Stomach (tissue), 19 donors: ENCODE measurements around the gene PANX3. TPM values are rescaled to one million over a fixed set of nuclear protein-coding genes. Genes with fewer than 3 reads are reported as not detected.

Source experiments
- DNase-seq, 2 donors: peaks; one replicate each; pipeline versions ENCODE4 v3.0.0 to v3.0.0-alpha.2; 2013 to 2019
- H3K27ac ChIP-seq, 5 donors: fragments of 200-600 bp in 4 of 5; sonication (generic) in 4 of 5; one replicate each; pipeline ENCODE4 v1.5.1; 2013 to 2019; ENCODE audit warnings: mild to moderate bottlenecking in 1 of 5, moderate library complexity in 1 of 5
- H3K27me3 ChIP-seq, 3 donors: fragments of 200-600 bp; sonication (generic); one replicate each; pipeline ENCODE4 v1.5.1; 2017 to 2019; ENCODE audit warnings: mixed run types in 1 of 3
- H3K36me3 ChIP-seq, 4 donors: fragments of 200-600 bp; sonication (generic); 1 replicate in 3 of 4; 2 replicates in 1 of 4; pipeline ENCODE4 v1.5.1; 2016 to 2019
- H3K4me1 ChIP-seq, 4 donors: fragments of 200-600 bp; sonication (generic); one replicate each; pipeline ENCODE4 v1.5.1; 2016 to 2019
- H3K4me3 ChIP-seq, 4 donors: fragments of 200-600 bp; sonication (generic) in 3 of 4; one replicate each; pipeline ENCODE4 v1.5.1; 2016 to 2019; ENCODE audit warnings: mild to moderate bottlenecking in 1 of 4
- H3K9me3 ChIP-seq, 4 donors: fragments of 200-600 bp; sonication (generic); one replicate each; pipeline ENCODE4 v1.5.1; 2016 to 2019
- CTCF ChIP-seq, 7 experiments: fragments of 450-650 bp in 4 of 7; fragments of 200-600 bp in 3 of 7; sonication (generic) in 3 of 7; IDR thresholded peaks; one replicate each; pipeline ENCODE4 v1.5.1; 2016 to 2019; ENCODE audit warnings: antibody characterized with exemption in 7 of 7, control low read depth in 2 of 7, mild to moderate bottlenecking in 1 of 7
- EP300 ChIP-seq: sonication (generic); formaldehyde crosslinking; IDR thresholded peaks from one replicate; pipeline ENCODE4 v1.6.1; 2017; ENCODE audit warnings: antibody characterized with exemption
- POLR2A ChIP-seq, 4 donors: fragments of 450-650 bp; IDR thresholded peaks; one replicate each; pipeline ENCODE4 v1.6.1; 2016; ENCODE audit warnings: antibody characterized with exemption in 4 of 4, control low read depth in 2 of 4, mild to moderate bottlenecking in 1 of 4, moderate library complexity in 1 of 4
- POLR2AphosphoS5 ChIP-seq, 3 donors: sonication (generic); formaldehyde crosslinking; IDR thresholded peaks; one replicate each; pipeline ENCODE4 v1.6.1; 2016; ENCODE audit warnings: antibody characterized with exemption in 3 of 3
- WGBS, 5 donors: extraction: QIAGEN DNeasy Blood & Tissue Kit in 3 of 5; methylation state at CpG; one replicate each; pipeline versions ENCODE4 v1.1.5 to v1.1.7; 2013 to 2018; 5-methylcytosine and 5-hydroxymethylcytosine counted together
- intact Hi-C: fragments of 100-400 bp; cut with DNase I; formaldehyde crosslinking; loops from one replicate; pipeline ENCODE4 v1.15.1; 2023; ENCODE audit warnings: low total_unique reads
- long read RNA-seq, 10 donors: transcript quantifications; one replicate each; lab custom pipeline, GENCODE V29; 2026
- polyA plus RNA-seq, 3 donors: library from polyadenylated mRNA; stranded (reverse); fragments of 200-250 nt; gene quantifications; one replicate each; pipeline ENCODE4 v1.2.3, GENCODE V29; 2013
- total RNA-seq, 5 donors: library from RNA; depleted of rRNA; stranded (reverse); fragments of >200 nt; gene quantifications; one replicate each; pipeline versions ENCODE4 v1.1.0 to v1.2.3, GENCODE V29; 2014 to 2016
- donor health status: healthy with polysubstance abuse.
- donor health status: Bipolar disorder and iron deficiency.
- donor health status: healthy.

PANX3 gene, protein sequence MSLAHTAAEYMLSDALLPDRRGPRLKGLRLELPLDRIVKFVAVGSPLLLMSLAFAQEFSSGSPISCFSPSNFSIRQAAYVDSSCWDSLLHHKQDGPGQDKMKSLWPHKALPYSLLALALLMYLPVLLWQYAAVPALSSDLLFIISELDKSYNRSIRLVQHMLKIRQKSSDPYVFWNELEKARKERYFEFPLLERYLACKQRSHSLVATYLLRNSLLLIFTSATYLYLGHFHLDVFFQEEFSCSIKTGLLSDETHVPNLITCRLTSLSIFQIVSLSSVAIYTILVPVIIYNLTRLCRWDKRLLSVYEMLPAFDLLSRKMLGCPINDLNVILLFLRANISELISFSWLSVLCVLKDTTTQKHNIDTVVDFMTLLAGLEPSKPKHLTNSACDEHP
- total RNA-seq = not detected
- polyA plus RNA-seq = not detected
- long read RNA-seq, donor 1 = 0 reads
- long read RNA-seq, donor 2 = 0 reads
- long read RNA-seq, donor 3 = 0 reads
- long read RNA-seq, donor 4 = 0 reads
- long read RNA-seq, donor 5 = 0 reads
- long read RNA-seq, donor 6 = 0 reads
- long read RNA-seq, donor 7 = 0 reads
- long read RNA-seq, donor 8 = 0 reads
- long read RNA-seq, donor 9 = 0 reads
- long read RNA-seq, donor 10 = 0 reads

- intact Hi-C loops = no loop called here
- Histone ChIP-seq H3K36me3 (no peaks in the 10 kb centered on the region), H3K4me1 (no peaks in the 10 kb centered on the region), H3K27ac (no peak within 1 kb of the TSS), H3K27me3 (peaks cover 0 to 28% (median 8%) of the 10 kb centered on the region in 3 donors), H3K9me3 (no peaks in the 10 kb centered on the region), H3K4me3 (no peak within 1 kb of the TSS)
- no peak for DNase-seq
- no peak for TF ChIP-seq POLR2A (IDR thresholded peaks at IDR 0.05)
- no peak for TF ChIP-seq CTCF (IDR thresholded peaks at IDR 0.05)
- TF ChIP-seq EP300 = no peak
- no peak for TF ChIP-seq POLR2AphosphoS5 (IDR thresholded peaks at IDR 0.05)
- WGBS, 5 donors = 67 to 79% (median 72%) methylated on average over 5 of the region's 5 CpGs
Measured at GRCh38 chr11:124611064-124611463, at the start of gene PANX3. TSS of gene PANX3 (plus strand) at chr11:124611428. CDS start at chr11:124611557, 129 bp downstream.

DNA sequence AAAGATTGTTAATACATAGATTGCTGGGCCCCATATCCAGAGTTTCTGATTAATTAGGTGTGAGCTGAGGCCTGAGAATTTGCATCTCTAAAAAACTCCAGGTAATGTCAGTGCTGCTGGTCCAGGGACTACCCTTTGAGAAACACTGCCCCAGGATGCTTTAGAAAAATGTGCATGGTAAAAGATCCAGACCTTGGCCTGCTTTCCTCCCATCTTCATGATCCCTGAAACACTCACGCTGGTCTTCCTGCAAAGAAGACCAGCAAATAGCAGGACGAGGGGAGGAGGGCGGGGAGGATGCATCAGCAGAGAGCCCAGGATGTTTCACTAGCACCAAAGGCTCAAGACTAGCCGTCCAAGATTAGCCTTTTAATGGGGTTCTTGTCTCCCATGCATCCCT, 41.5 kb upstream of the PANX3 start, which contains the start of gene OR8A1:
Gene OR8A1 (plus strand): TSS at position 301 of the 400 bp plus-strand sequence. CDS start 123 bp downstream, outside the sequence.
- intact Hi-C loops = no loop called here
- Histone ChIP-seq H3K36me3 (no peaks in the 10 kb centered on the region), H3K4me3 (no peak within 1 kb of the TSS), H3K27ac (no peak within 1 kb of the TSS), H3K9me3 (no peaks in the 10 kb centered on the region), H3K4me1 (no peaks in the 10 kb centered on the region), H3K27me3 (peaks cover 0 to 5% (median 0%) of the 10 kb centered on the region in 3 donors)
- 36 to 72% (median 57%) methylated on average over 4 of the region's 4 CpGs for WGBS, 5 donors
- DNase-seq = no peak
- no peak for TF ChIP-seq CTCF (IDR thresholded peaks at IDR 0.05)
- no peak for TF ChIP-seq POLR2AphosphoS5 (IDR thresholded peaks at IDR 0.05)
- TF ChIP-seq POLR2A (IDR thresholded peaks at IDR 0.05) = no peak
- no peak for TF ChIP-seq EP300

DNA sequence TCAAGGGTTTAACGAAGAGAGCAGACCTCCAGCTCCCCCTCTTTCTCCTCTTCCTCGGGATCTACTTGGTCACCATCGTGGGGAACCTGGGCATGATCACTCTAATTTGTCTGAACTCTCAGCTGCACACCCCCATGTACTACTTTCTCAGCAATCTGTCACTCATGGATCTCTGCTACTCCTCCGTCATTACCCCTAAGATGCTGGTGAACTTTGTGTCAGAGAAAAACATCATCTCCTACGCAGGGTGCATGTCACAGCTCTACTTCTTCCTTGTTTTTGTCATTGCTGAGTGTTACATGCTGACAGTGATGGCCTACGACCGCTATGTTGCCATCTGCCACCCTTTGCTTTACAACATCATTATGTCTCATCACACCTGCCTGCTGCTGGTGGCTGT, 41.1 kb upstream of the PANX3 start:
- Histone ChIP-seq H3K27ac (no peak overlapping the region), H3K36me3 (no peaks in the 10 kb centered on the region), H3K9me3 (no peaks in the 10 kb centered on the region), H3K4me1 (no peaks in the 10 kb centered on the region), H3K4me3 (no peak overlapping the region), H3K27me3 (peaks cover 0 to 5% (median 0%) of the 10 kb centered on the region in 3 donors)
- TF ChIP-seq POLR2A (IDR thresholded peaks at IDR 0.05) (no peak), CTCF (IDR thresholded peaks at IDR 0.05) (no peak), POLR2AphosphoS5 (IDR thresholded peaks at IDR 0.05) (no peak), EP300 (no peak)
- intact Hi-C loops = no loop called here
- DNase-seq = no peak
- 75 to 87% (median 79%) methylated on average over 7 of the region's 7 CpGs for WGBS, 5 donors

GRCh38 chr11:124577716-124578427, 33.4 kb upstream of the PANX3 start:
- no peaks in the 10 kb centered on the region for H3K9me3 ChIP-seq
- no peaks in the 10 kb centered on the region for H3K27me3 ChIP-seq
- no peak overlapping the region for H3K27ac ChIP-seq
- WGBS, 5 donors = 55 to 72% (median 62%) methylated on average over 6 of the region's 6 CpGs
- no peaks in the 10 kb centered on the region for H3K36me3 ChIP-seq
- H3K4me1 ChIP-seq = no peaks in the 10 kb centered on the region
- TF ChIP-seq POLR2AphosphoS5 (IDR thresholded peaks at IDR 0.05) = no peak
- no peak for DNase-seq
- intact Hi-C loops = no loop called here
- no peak overlapping the region for H3K4me3 ChIP-seq
